ENCODE measurements around the gene NFKBIE.

NFKBIE gene

GRCh38 chr6:44297063-44298038 is 32.0 kb upstream of the NFKBIE start:
- no peak overlapping the region for H3K9ac ChIP-seq (ENCODE audit: low read depth in 1 of 2, low read length in 2 of 2)

GRCh38 chr6:44294832-44295791 is 29.8 kb upstream of the NFKBIE start:
- Histone ChIP-seq H3K4me1 (ENCODE audit: control insufficient read depth in 2 of 2, insufficient read depth in 2 of 2, low read length in 2 of 2) (peaks cover 5 to 8% of the 10 kb centered on the region in 2 donors), H3K9ac (ENCODE audit: low read depth in 1 of 2, low read length in 2 of 2) (no peak overlapping the region), H3K27ac (ENCODE audit: low read depth in 2 of 2, low read length in 2 of 2) (no peak overlapping the region), H3K36me3 (ENCODE audit: control insufficient read depth in 2 of 2, insufficient read depth in 2 of 2, low read length in 2 of 2) (peaks cover 0 to under 1% of the 10 kb centered on the region in 2 donors), H3K4me3 (ENCODE audit: low read length in 2 of 2) (no peak overlapping the region), H3K27me3 (ENCODE audit: control insufficient read depth in 2 of 2, insufficient read depth in 2 of 2, low read length in 2 of 2) (peaks cover 41 to 49% of the 10 kb centered on the region in 2 donors), H3K9me3 (ENCODE audit: control insufficient read depth in 2 of 2, low read length in 2 of 2) (no peaks in the 10 kb centered on the region)

More at GRCh38 chr6:44297063-44298038, 32.0 kb upstream of the NFKBIE start:
- Histone ChIP-seq H3K27ac (ENCODE audit: low read depth in 2 of 2, low read length in 2 of 2) (no peak overlapping the region), H3K27me3 (ENCODE audit: control insufficient read depth in 2 of 2, insufficient read depth in 2 of 2, low read length in 2 of 2) (peaks cover 25 to 44% of the 10 kb centered on the region in 2 donors), H3K36me3 (ENCODE audit: control insufficient read depth in 2 of 2, insufficient read depth in 2 of 2, low read length in 2 of 2) (peaks cover 16 to 20% of the 10 kb centered on the region in 2 donors), H3K4me1 (ENCODE audit: control insufficient read depth in 2 of 2, insufficient read depth in 2 of 2, low read length in 2 of 2) (peaks cover 5 to 8% of the 10 kb centered on the region in 2 donors), H3K9me3 (ENCODE audit: control insufficient read depth in 2 of 2, low read length in 2 of 2) (no peaks in the 10 kb centered on the region), H3K4me3 (ENCODE audit: low read length in 2 of 2) (peak overlapping the region; percentile 31 to 57)

DNA sequence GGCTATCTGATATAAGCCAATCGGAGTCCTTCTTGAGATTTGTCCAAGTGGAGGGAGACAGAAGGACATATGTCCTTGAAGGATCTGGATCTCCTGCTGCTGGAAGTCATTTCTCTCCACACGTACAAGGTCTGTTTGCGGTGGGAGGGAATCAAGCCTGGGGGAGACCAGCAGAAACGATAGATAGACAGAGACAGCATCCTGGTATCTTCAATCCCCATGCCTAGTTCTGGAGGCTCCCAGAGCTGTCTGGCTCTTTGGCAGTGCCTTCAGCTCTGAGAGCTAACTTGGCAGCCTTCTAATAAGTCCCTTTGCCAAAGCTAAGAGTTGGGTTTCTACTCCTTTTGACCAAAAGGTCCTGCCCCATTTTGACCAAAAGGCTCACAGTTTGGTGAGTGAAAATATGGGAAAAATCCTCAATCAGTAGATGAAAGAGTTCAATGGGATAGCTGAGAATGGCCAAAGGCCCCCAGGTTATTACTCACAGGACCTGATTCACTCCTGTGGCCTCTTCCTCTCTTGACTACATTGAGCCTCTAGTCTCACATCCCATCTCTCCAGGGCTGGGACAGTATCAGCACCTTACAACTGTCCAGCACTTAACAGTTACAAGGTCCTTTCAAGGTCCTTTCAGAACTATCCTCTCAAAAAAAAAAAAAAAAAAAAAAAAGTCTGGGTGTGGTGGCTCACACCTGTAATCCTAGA is 27.5 kb upstream of the NFKBIE start:
- Histone ChIP-seq H3K9me3 (ENCODE audit: control insufficient read depth in 2 of 2, low read length in 2 of 2) (no peaks in the 10 kb centered on the region), H3K36me3 (ENCODE audit: control insufficient read depth in 2 of 2, insufficient read depth in 2 of 2, low read length in 2 of 2) (no peaks in the 10 kb centered on the region), H3K4me1 (ENCODE audit: control insufficient read depth in 2 of 2, insufficient read depth in 2 of 2, low read length in 2 of 2) (peaks cover 5% of the 10 kb centered on the region in 2 donors), H3K9ac (ENCODE audit: low read depth in 1 of 2, low read length in 2 of 2) (no peak overlapping the region), H3K27ac (ENCODE audit: low read depth in 2 of 2, low read length in 2 of 2) (no peak overlapping the region), H3K27me3 (ENCODE audit: control insufficient read depth in 2 of 2, insufficient read depth in 2 of 2, low read length in 2 of 2) (peaks cover 44 to 52% of the 10 kb centered on the region in 2 donors), H3K4me3 (ENCODE audit: low read length in 2 of 2) (no peak overlapping the region)

- no peaks in the 10 kb centered on the region for H3K36me3 ChIP-seq (ENCODE audit: control insufficient read depth in 2 of 2, insufficient read depth in 2 of 2, low read length in 2 of 2)
- no peak overlapping the region for H3K27ac ChIP-seq (ENCODE audit: low read depth in 2 of 2, low read length in 2 of 2)
- no peak overlapping the region for H3K9ac ChIP-seq (ENCODE audit: low read depth in 1 of 2, low read length in 2 of 2)
- no peak overlapping the region for H3K4me3 ChIP-seq (ENCODE audit: low read length in 2 of 2)
- H3K27me3 ChIP-seq (ENCODE audit: control insufficient read depth in 2 of 2, insufficient read depth in 2 of 2, low read length in 2 of 2), result peaks cover 45% of the 10 kb centered on the region in 2 donors
- H3K4me1 ChIP-seq (ENCODE audit: control insufficient read depth in 2 of 2, insufficient read depth in 2 of 2, low read length in 2 of 2), result no peaks in the 10 kb centered on the region
- no peaks in the 10 kb centered on the region for H3K9me3 ChIP-seq (ENCODE audit: control insufficient read depth in 2 of 2, low read length in 2 of 2)
Observed at GRCh38 chr6:44291841-44292240, 26.5 kb upstream of the NFKBIE start.

DNA sequence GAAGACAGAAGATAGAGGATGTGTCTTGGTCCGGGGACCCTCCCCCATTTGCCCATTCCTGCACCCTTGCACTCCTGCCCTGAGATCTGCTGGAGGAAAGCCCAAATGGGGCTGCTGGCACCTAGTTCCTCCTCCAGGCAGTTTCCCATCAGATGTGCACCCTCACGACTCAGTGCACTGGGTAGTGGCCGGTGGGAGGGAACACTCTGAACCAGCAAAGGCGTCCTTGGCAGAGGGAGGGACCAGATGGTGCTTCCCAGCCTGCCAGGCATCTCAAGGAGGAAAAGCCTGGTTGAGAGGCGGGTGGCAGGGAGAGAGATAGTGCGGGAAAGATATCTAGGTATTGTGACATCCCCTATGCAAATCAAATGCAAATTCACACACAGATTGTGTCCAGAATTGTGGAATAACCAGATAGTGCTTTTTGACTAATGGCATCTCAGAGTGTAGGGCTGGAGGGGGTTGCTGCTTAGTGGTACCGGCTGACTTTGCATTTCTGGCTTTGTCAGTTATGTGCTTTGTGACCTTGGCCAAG is 24.4 kb upstream of the NFKBIE start:
- H3K27ac ChIP-seq (ENCODE audit: low read depth in 2 of 2, low read length in 2 of 2), result no peak overlapping the region
- H3K4me1 ChIP-seq (ENCODE audit: control insufficient read depth in 2 of 2, insufficient read depth in 2 of 2, low read length in 2 of 2), result no peaks in the 10 kb centered on the region
- no peaks in the 10 kb centered on the region for H3K36me3 ChIP-seq (ENCODE audit: control insufficient read depth in 2 of 2, insufficient read depth in 2 of 2, low read length in 2 of 2)
- no peaks in the 10 kb centered on the region for H3K9me3 ChIP-seq (ENCODE audit: control insufficient read depth in 2 of 2, low read length in 2 of 2)
- no peak overlapping the region for H3K4me3 ChIP-seq (ENCODE audit: low read length in 2 of 2)
- H3K27me3 ChIP-seq (ENCODE audit: control insufficient read depth in 2 of 2, insufficient read depth in 2 of 2, low read length in 2 of 2), result peaks cover 26 to 41% of the 10 kb centered on the region in 2 donors
- H3K9ac ChIP-seq (ENCODE audit: low read depth in 1 of 2, low read length in 2 of 2), result no peak overlapping the region

DNA sequence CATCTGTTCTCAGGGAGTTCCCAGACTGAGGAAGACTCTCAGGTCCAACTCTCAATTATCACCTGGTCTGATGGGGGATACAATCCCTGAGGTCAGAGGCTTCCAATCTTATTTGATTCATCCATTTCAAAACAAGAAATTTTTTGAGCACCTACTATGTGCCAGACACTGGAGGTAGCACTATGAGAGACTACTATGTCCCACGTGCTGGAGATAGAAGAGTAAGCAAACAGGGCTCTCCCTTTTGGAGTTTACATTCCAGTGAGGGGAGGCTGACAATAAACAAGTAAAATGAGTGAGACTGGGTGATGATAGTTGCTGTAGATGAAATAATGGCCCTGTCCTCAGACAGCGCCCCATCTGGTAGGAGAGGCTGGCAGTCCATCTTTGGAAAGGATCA is 21.4 kb upstream of the NFKBIE start:
- peaks cover 25 to 32% of the 10 kb centered on the region in 2 donors for H3K27me3 ChIP-seq (ENCODE audit: control insufficient read depth in 2 of 2, insufficient read depth in 2 of 2, low read length in 2 of 2)
- H3K4me1 ChIP-seq (ENCODE audit: control insufficient read depth in 2 of 2, insufficient read depth in 2 of 2, low read length in 2 of 2), result no peaks in the 10 kb centered on the region
- no peak overlapping the region for H3K9ac ChIP-seq (ENCODE audit: low read depth in 1 of 2, low read length in 2 of 2)
- no peak overlapping the region for H3K27ac ChIP-seq (ENCODE audit: low read depth in 2 of 2, low read length in 2 of 2)
- H3K9me3 ChIP-seq (ENCODE audit: control insufficient read depth in 2 of 2, low read length in 2 of 2), result no peaks in the 10 kb centered on the region
- no peaks in the 10 kb centered on the region for H3K36me3 ChIP-seq (ENCODE audit: control insufficient read depth in 2 of 2, insufficient read depth in 2 of 2, low read length in 2 of 2)
- H3K4me3 ChIP-seq (ENCODE audit: low read length in 2 of 2), result no peak overlapping the region

- Histone ChIP-seq H3K4me1 (ENCODE audit: control insufficient read depth in 2 of 2, insufficient read depth in 2 of 2, low read length in 2 of 2) (no peaks in the 10 kb centered on the region), H3K36me3 (ENCODE audit: control insufficient read depth in 2 of 2, insufficient read depth in 2 of 2, low read length in 2 of 2) (no peaks in the 10 kb centered on the region), H3K27me3 (ENCODE audit: control insufficient read depth in 2 of 2, insufficient read depth in 2 of 2, low read length in 2 of 2) (peaks cover 25 to 28% of the 10 kb centered on the region in 2 donors), H3K4me3 (ENCODE audit: low read length in 2 of 2) (no peak overlapping the region), H3K9ac (ENCODE audit: low read depth in 1 of 2, low read length in 2 of 2) (no peak overlapping the region), H3K9me3 (ENCODE audit: control insufficient read depth in 2 of 2, low read length in 2 of 2) (no peaks in the 10 kb centered on the region), H3K27ac (ENCODE audit: low read depth in 2 of 2, low read length in 2 of 2) (no peak overlapping the region)
Observed at GRCh38 chr6:44286285-44286565, 20.9 kb upstream of the NFKBIE start.

DNA sequence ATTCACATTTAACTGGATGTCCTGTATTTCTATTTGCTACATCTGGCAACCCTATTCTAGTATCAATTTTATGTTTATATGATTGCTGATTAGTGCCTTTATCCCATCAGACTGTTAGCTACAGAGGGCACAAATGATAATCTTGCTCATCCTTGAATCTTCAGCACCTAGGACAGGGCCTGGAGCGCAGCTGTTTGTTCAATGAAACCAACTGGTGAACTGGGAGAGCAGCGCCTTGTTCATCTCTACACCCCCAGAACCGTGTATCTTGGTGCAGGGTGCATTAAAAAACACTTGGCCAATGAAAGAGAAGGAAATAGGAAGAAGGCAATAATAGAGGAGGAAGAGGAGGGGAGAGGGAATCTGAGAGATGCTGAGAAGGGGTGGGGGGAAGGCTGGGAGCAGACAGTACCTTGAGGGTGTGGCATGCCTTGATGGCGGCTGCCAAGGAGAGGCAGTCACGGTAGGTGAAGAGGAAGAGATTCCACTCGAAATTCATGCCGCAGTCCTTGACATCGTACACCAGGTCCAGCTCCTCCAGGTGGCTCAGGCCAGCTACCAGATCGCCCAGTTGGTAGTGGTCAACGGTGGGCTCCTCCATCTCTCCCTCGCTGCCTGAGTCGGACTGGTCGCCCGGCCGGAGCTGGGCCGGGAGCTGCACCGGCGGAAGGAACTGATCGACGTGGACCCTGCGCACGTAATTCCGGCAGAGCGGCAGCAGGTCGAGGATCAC is 20.4 kb upstream of the NFKBIE start:
- no peak overlapping the region for H3K9ac ChIP-seq (ENCODE audit: low read depth in 1 of 2, low read length in 2 of 2)
- H3K36me3 ChIP-seq (ENCODE audit: control insufficient read depth in 2 of 2, insufficient read depth in 2 of 2, low read length in 2 of 2), result no peaks in the 10 kb centered on the region
- peaks cover 26 to 28% of the 10 kb centered on the region in 2 donors for H3K27me3 ChIP-seq (ENCODE audit: control insufficient read depth in 2 of 2, insufficient read depth in 2 of 2, low read length in 2 of 2)
- no peak overlapping the region for H3K4me3 ChIP-seq (ENCODE audit: low read length in 2 of 2)
- no peaks in the 10 kb centered on the region for H3K9me3 ChIP-seq (ENCODE audit: control insufficient read depth in 2 of 2, low read length in 2 of 2)
- H3K27ac ChIP-seq (ENCODE audit: low read depth in 2 of 2, low read length in 2 of 2), result no peak overlapping the region
- H3K4me1 ChIP-seq (ENCODE audit: control insufficient read depth in 2 of 2, insufficient read depth in 2 of 2, low read length in 2 of 2), result no peaks in the 10 kb centered on the region

DNA sequence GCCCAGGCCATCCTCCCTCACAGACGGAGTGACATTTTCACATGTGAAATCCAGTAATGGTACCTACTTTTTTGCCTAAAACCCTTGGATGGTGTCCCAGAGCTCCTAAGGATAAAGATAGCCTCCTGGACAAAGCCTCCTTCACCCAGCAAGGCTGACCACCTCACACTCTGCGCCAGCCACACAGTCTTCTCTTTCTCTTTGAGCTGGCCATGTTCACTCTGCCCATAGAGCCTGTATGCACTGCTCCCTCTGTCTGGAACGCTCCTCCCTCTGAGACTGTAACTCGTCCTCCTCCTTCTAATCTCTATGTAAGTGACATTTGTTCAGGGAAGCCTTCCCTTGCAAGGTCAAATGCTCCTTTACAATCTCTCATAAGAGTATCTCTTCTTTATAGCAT is 19.5 kb upstream of the NFKBIE start:
- Histone ChIP-seq H3K36me3 (ENCODE audit: control insufficient read depth in 2 of 2, insufficient read depth in 2 of 2, low read length in 2 of 2) (no peaks in the 10 kb centered on the region), H3K27me3 (ENCODE audit: control insufficient read depth in 2 of 2, insufficient read depth in 2 of 2, low read length in 2 of 2) (peaks cover 21 to 31% of the 10 kb centered on the region in 2 donors), H3K9ac (ENCODE audit: low read depth in 1 of 2, low read length in 2 of 2) (no peak overlapping the region)

More for the DNA sequence above, 19.5 kb upstream of the NFKBIE start:
- no peak overlapping the region for H3K27ac ChIP-seq (ENCODE audit: low read depth in 2 of 2, low read length in 2 of 2)
- no peaks in the 10 kb centered on the region for H3K4me1 ChIP-seq (ENCODE audit: control insufficient read depth in 2 of 2, insufficient read depth in 2 of 2, low read length in 2 of 2)
- H3K9me3 ChIP-seq (ENCODE audit: control insufficient read depth in 2 of 2, low read length in 2 of 2), result no peaks in the 10 kb centered on the region
- H3K4me3 ChIP-seq (ENCODE audit: low read length in 2 of 2), result no peak overlapping the region
